Measurements from ENCODE around the gene C17orf75. TPM values are rescaled to one million over a fixed set of nuclear protein-coding genes. Genes with fewer than 3 reads are reported as not detected.

Gene C17orf75
- total and polyA plus RNA-seq, 8 donors, result 7.5 to 48.0 (median 14.8) TPM

DNA sequence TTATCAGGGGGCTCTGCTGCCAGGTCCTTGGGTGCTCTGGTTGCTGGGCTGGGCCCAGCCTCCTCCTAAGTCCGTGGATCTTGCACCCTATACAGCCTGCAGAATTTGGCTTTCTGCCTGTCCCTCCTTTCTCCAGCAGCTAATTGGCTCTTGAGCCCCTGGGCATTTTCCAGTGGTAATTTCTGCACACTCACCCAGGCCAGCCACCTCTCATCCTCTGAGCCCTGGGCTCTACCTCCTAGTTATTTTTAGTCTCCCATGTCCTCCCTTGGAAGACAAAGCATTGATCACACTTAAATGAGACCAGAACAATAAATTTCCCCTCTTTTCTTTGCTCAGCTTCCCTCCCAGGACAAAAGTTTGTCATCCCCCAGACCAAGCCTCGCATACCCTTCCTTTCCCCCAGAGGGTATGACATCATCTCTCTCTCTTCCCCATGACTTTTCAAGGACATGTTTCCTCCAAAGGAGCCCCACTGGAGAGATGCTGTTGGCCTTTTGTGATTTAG lies 38.1 kb downstream of the C17orf75 start:
- 59 to 66% (median 62%) methylated on average over 2 of the region's 2 CpGs for WGBS, 5 donors
- Histone ChIP-seq H3K27ac (no peak overlapping the region), H3K4me3 (no peak overlapping the region), H3K36me3 (no peaks in the 10 kb centered on the region), H3K4me1 (peaks cover 0 to 8% (median 2%) of the 10 kb centered on the region in 4 donors), H3K9me3 (no peaks in the 10 kb centered on the region), H3K27me3 (no peaks in the 10 kb centered on the region)
- intact Hi-C loops (cut with DNase I; ENCODE audit: low total_unique reads), result no loop called here
- no peak for TF ChIP-seq POLR2AphosphoS5 (IDR thresholded peaks at IDR 0.05)
- TF ChIP-seq POLR2A (IDR thresholded peaks at IDR 0.05), result no peak
- no peak for TF ChIP-seq EP300 (IDR thresholded peaks at IDR 0.05)
- TF ChIP-seq, protein P1, sequence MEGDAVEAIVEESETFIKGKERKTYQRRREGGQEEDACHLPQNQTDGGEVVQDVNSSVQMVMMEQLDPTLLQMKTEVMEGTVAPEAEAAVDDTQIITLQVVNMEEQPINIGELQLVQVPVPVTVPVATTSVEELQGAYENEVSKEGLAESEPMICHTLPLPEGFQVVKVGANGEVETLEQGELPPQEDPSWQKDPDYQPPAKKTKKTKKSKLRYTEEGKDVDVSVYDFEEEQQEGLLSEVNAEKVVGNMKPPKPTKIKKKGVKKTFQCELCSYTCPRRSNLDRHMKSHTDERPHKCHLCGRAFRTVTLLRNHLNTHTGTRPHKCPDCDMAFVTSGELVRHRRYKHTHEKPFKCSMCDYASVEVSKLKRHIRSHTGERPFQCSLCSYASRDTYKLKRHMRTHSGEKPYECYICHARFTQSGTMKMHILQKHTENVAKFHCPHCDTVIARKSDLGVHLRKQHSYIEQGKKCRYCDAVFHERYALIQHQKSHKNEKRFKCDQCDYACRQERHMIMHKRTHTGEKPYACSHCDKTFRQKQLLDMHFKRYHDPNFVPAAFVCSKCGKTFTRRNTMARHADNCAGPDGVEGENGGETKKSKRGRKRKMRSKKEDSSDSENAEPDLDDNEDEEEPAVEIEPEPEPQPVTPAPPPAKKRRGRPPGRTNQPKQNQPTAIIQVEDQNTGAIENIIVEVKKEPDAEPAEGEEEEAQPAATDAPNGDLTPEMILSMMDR (IDR thresholded peaks at IDR 0.05), result no peak
- no peak for DNase-seq

DNA sequence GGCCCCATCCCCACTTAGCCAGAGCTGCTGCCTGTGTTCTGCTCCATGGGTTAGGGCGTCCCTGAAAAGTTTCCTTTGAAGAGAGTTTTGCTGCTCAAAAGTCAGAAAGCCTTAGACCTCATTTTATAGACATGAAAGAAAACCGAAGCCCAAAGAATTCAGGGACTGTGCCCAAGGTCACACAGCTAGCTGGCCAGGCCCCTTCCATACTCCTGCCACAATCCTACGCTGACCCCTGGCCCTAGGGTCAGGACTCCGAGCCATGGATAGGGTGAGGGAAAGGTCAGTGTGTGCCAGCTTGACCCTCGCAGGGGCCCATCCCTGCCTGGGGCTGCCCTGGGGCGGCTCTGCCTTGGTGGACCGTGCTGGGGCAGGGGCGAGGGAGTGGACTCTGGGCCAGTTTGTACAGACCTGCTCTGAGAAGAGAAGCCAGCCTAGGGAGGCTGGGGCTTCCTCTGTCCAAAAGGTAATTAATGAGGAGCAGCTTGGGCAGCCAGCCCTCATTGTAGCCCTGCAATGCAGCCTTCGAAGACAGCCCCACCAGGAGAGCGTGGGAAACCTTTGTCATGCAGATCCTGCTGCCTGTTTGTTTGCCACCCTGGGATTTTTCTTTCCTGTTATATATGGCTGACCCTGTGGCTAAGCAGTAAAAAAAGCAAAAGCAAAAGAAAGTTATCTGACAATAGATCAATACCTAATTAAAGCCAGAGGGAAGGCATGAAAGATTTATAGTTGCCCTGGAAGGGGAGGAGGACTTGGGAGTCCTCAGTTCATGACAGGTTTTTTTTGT lies 38.9 kb downstream of the C17orf75 start:
- intact Hi-C loops (cut with DNase I; ENCODE audit: low total_unique reads), result no loop called here
- H3K4me1 ChIP-seq, result peaks cover 0 to 13% (median 4%) of the 10 kb centered on the region in 4 donors
- 75 to 83% (median 79%) methylated on average over 10 of the region's 10 CpGs for WGBS, 5 donors
- H3K4me3 ChIP-seq, result no peak overlapping the region
- no peaks in the 10 kb centered on the region for H3K27me3 ChIP-seq
- H3K27ac ChIP-seq, result no peak overlapping the region
- H3K9me3 ChIP-seq, result no peaks in the 10 kb centered on the region
- H3K36me3 ChIP-seq, result no peaks in the 10 kb centered on the region
- TF ChIP-seq, protein P1 (IDR thresholded peaks at IDR 0.05), result no peak
- TF ChIP-seq EP300 (IDR thresholded peaks at IDR 0.05) (no peak), POLR2A (IDR thresholded peaks at IDR 0.05) (no peak)
- DNase-seq, result no peak

DNA sequence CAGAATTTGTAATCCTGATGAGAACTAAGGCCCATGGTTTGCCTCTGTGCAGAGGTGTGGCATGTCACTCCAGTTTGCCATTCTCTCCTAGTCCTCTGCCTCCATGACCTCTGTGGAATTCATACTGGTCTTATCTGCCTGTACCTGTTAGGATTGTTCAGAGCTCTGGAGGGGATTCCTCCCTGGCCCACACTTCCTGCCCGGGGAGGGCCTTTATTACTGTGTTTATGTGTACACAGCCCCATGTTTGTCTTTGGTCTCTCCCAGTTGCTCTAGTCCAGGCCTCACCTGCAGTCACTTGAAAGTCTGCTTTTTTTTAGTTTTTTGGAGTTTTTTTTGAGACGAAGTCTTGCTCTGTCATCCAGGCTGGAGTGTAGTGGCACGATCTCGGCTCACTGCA lies 39.9 kb downstream of the C17orf75 start:
- Histone ChIP-seq H3K4me1 (peaks cover 0 to 13% (median 5%) of the 10 kb centered on the region in 4 donors), H3K36me3 (no peaks in the 10 kb centered on the region), H3K27ac (no peak overlapping the region), H3K27me3 (no peaks in the 10 kb centered on the region), H3K9me3 (no peaks in the 10 kb centered on the region), H3K4me3 (no peak overlapping the region)
- 66 to 74% (median 71%) methylated on average over 4 of the region's 4 CpGs for WGBS, 5 donors
- TF ChIP-seq POLR2A (IDR thresholded peaks at IDR 0.05) (no peak), POLR2AphosphoS5 (IDR thresholded peaks at IDR 0.05) (no peak), EP300 (IDR thresholded peaks at IDR 0.05) (no peak)
- TF ChIP-seq, protein P1 (IDR thresholded peaks at IDR 0.05), result no peak
- intact Hi-C loops (cut with DNase I; ENCODE audit: low total_unique reads), result no loop called here
- DNase-seq, result no peak

DNA sequence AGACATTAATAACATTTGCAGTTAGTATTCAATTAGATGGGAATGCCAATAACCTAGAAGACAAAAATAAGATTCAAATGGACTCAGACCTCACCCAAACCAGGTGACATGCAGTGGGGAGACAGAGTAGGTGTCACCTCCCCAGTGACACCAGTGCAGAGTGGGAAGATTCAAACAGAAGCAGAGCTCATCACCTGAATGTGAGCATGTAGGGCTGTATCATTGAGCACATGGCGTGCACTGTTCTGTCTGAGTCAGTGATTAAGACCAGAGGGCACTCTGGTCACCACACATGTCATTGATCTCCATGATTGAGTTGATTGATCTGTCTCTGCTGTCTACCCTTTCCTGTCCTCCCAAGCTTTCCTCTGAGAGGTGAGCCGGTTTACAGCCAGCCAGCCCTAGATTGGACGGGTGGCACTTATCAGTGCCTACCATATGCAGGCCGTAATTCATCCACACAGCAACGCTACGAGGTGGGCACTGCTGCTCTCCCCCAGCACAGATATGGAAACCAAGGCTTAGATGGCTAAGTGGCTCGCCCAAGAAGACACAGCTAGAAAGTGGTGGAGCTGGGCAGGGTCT lies 42.3 kb downstream of the C17orf75 start:
- TF ChIP-seq, protein P1 (IDR thresholded peaks at IDR 0.05), result no peak
- TF ChIP-seq EP300 (IDR thresholded peaks at IDR 0.05) (no peak), POLR2AphosphoS5 (IDR thresholded peaks at IDR 0.05) (no peak), POLR2A (IDR thresholded peaks at IDR 0.05) (no peak)
- intact Hi-C loops (cut with DNase I; ENCODE audit: low total_unique reads), result no loop called here
- 88 to 95% (median 93%) methylated on average over 7 of the region's 7 CpGs for WGBS, 5 donors
- no peak overlapping the region for H3K4me3 ChIP-seq
- no peaks in the 10 kb centered on the region for H3K27me3 ChIP-seq
- no peaks in the 10 kb centered on the region for H3K9me3 ChIP-seq
- H3K4me1 ChIP-seq, result peaks cover 0 to 13% (median 5%) of the 10 kb centered on the region in 4 donors
- no peak overlapping the region for H3K27ac ChIP-seq
- H3K36me3 ChIP-seq, result no peaks in the 10 kb centered on the region
- DNase-seq, result no peak
